CD14-positive monocyte (primary cell): ENCODE results near the gene REG1A. TPM values are rescaled to one million over a fixed set of nuclear protein-coding genes. Genes with fewer than 3 reads are reported as not detected.

ENCODE experiments used
- DNase-seq, 3 donors: peaks; one replicate each; pipeline ENCODE4 v3.0.0-alpha.2; 2011 to 2022
- H2AFZ ChIP-seq: 2 replicates; pipeline ENCODE4 v1.6.0; 2012; ENCODE audit warnings: mild to moderate bottlenecking, low read depth, low read length, inconsistent platforms; ENCODE audit not compliant: insufficient read depth, poor library complexity, severe bottlenecking
- H3K27ac ChIP-seq, 2 donors: 1 replicate in 1 of 2; 2 replicates in 1 of 2; pipeline ENCODE4 v1.5.1; 2012 to 2013; ENCODE audit warnings: low read length in 2 of 2, control low read depth in 1 of 2, inconsistent platforms in 1 of 2, low read depth in 1 of 2, mild to moderate bottlenecking in 1 of 2
- H3K27me3 ChIP-seq, 2 donors: one replicate each; pipeline versions ENCODE4 v1.6.0 to v1.6.1; 2011 to 2013; ENCODE audit warnings: low read length in 2 of 2; ENCODE audit not compliant: control insufficient read depth in 2 of 2, insufficient read depth in 2 of 2
- H3K36me3 ChIP-seq, 2 donors: replicated peaks in 1 of 2; 1 replicate in 1 of 2; 2 replicates in 1 of 2; pipeline versions ENCODE4 v1.5.1 to v1.6.1; 2012 to 2013; ENCODE audit warnings: low read length in 2 of 2, control low read depth in 1 of 2, inconsistent platforms in 1 of 2, mild to moderate bottlenecking in 1 of 2; ENCODE audit not compliant: insufficient read depth in 2 of 2, control insufficient read depth in 1 of 2
- H3K4me1 ChIP-seq, 2 donors: 1 replicate in 1 of 2; 2 replicates in 1 of 2; pipeline versions ENCODE4 v1.5.1 to v1.6.1; 2012 to 2013; ENCODE audit warnings: low read length in 2 of 2, control low read depth in 1 of 2, inconsistent platforms in 1 of 2, mild to moderate bottlenecking in 1 of 2, moderate library complexity in 1 of 2; ENCODE audit not compliant: insufficient read depth in 2 of 2, control insufficient read depth in 1 of 2
- H3K4me2 ChIP-seq: replicated peaks from 2 replicates; pipeline ENCODE3; 2012; ENCODE audit warnings: low read length, moderate library complexity, mild to moderate bottlenecking; ENCODE audit not compliant: poor library complexity, severe bottlenecking; ENCODE audit errors: extremely low read depth
- H3K4me3 ChIP-seq, 3 experiments: fragments of 200-600 bp in 1 of 3; sonication (generic) in 1 of 3; replicated peaks in 1 of 3; 1 replicate in 2 of 3; 2 replicates in 1 of 3; pipeline ENCODE4 v1.5.1; 2011 to 2013; ENCODE audit warnings: low read length in 3 of 3, mild to moderate bottlenecking in 3 of 3, control low read depth in 2 of 3, low read depth in 2 of 3, inconsistent platforms in 1 of 3, moderate library complexity in 1 of 3
- H3K79me2 ChIP-seq: 2 replicates; pipeline ENCODE4 v1.6.0; 2012; ENCODE audit warnings: mild to moderate bottlenecking, control low read depth, inconsistent platforms, low read length, moderate library complexity; ENCODE audit not compliant: insufficient read depth
- H3K9ac ChIP-seq: 2 replicates; pipeline ENCODE4 v1.6.0; 2017; ENCODE audit warnings: low read length, mild to moderate bottlenecking; ENCODE audit not compliant: insufficient read depth, poor library complexity, severe bottlenecking
- H3K9me3 ChIP-seq, 2 donors: replicated peaks in 1 of 2; 1 replicate in 1 of 2; 2 replicates in 1 of 2; pipeline versions ENCODE4 v1.5.1 to v1.6.1; 2012 to 2013; ENCODE audit warnings: low read length in 2 of 2, control low read depth in 1 of 2; ENCODE audit not compliant: control insufficient read depth in 1 of 2, insufficient read depth in 1 of 2
- H4K20me1 ChIP-seq: 2 replicates; pipeline ENCODE4 v1.6.0; 2012; ENCODE audit warnings: mild to moderate bottlenecking, low read length, control low read depth, moderate library complexity; ENCODE audit not compliant: insufficient read depth
- H3K27ac Mint-ChIP-seq, 7 donors: one replicate each; pipeline ENCODE4 v1.8.0; 2020; ENCODE audit warnings: mild to moderate bottlenecking in 7 of 7, mixed read lengths in 7 of 7, moderate library complexity in 6 of 7, inconsistent platforms in 2 of 7
- H3K27me3 Mint-ChIP-seq, 3 donors: one replicate each; pipeline ENCODE4 v1.8.0; 2021 to 2022; ENCODE audit warnings: low read depth in 3 of 3, mild to moderate bottlenecking in 3 of 3, mixed read lengths in 3 of 3, moderate library complexity in 3 of 3, inconsistent platforms in 1 of 3
- H3K36me3 Mint-ChIP-seq, 2 donors: one replicate each; pipeline ENCODE4 v1.8.0; 2020; ENCODE audit warnings: mixed read lengths in 2 of 2, inconsistent platforms in 1 of 2, mild to moderate bottlenecking in 1 of 2
- H3K4me1 Mint-ChIP-seq: one replicate; pipeline ENCODE4 v1.8.0; 2020; ENCODE audit warnings: mild to moderate bottlenecking, mixed read lengths
- H3K4me3 Mint-ChIP-seq, 2 donors: one replicate each; pipeline ENCODE4 v1.8.0; 2020; ENCODE audit warnings: mild to moderate bottlenecking in 2 of 2, mixed read lengths in 2 of 2, moderate library complexity in 1 of 2
- H3K9me3 Mint-ChIP-seq, 7 donors: one replicate each; pipeline ENCODE4 v1.8.0; 2020 to 2022; ENCODE audit warnings: mixed read lengths in 7 of 7, mild to moderate bottlenecking in 6 of 7, moderate library complexity in 6 of 7, inconsistent platforms in 2 of 7
- WGBS: methylation state at CpG from one replicate; pipeline ENCODE4 v1.1.5; 2013; ENCODE audit warnings: missing lambda C conversion rate; ENCODE audit not compliant: insufficient coverage; 5-methylcytosine and 5-hydroxymethylcytosine counted together
- intact Hi-C, 2 donors: fragments of 100-400 bp; cut with micrococcal nuclease; formaldehyde crosslinking; loops; one replicate each; pipeline versions ENCODE4 v1.15.0 to v1.15.1; 2023
- polyA plus RNA-seq, 3 donors: library from polyadenylated mRNA; depleted of rRNA in 1 of 3; unstranded in 2 of 3; stranded (reverse) in 1 of 3; fragments of 300-500 nt in 2 of 3; fragments of >200 nt in 1 of 3; fragmentation: Illumina TruSeq in 2 of 3; gene quantifications; 1 replicate in 2 of 3; 2 replicates in 1 of 3; pipeline ENCODE4 v1.2.3, GENCODE V29; 2012 to 2021
- TF ChIP-seq, protein P1 (sequence below): fragments of 200-600 bp; IDR thresholded peaks from one replicate; pipeline ENCODE4 v1.8.0; 2022; ENCODE audit warnings: antibody characterized with exemption, mild to moderate bottlenecking

REG1A gene
- polyA plus RNA-seq, 3 donors, result not detected

GRCh38 chr2:79139423-79139822 is 19.1 kb downstream of the REG1A start:
- Histone ChIP-seq H3K4me3 (no peak overlapping the region), H3K79me2 (no peaks in the 10 kb centered on the region), H3K27me3 (no peaks in the 10 kb centered on the region), H3K36me3 (no peaks in the 10 kb centered on the region), H3K4me2 (no peak overlapping the region), H4K20me1 (no peaks in the 10 kb centered on the region), H3K9ac (no peak overlapping the region), H3K9me3 (peaks cover 0 to 3% of the 10 kb centered on the region in 2 donors), H2AFZ (no peak overlapping the region), H3K4me1 (no peaks in the 10 kb centered on the region), H3K27ac (no peak overlapping the region)
- intact Hi-C loops, result no loop called here
- no peak overlapping the region for H3K27ac Mint-ChIP-seq
- DNase-seq, result no peak
- H3K4me3 Mint-ChIP-seq, result no peak overlapping the region
- TF ChIP-seq, protein P1, sequence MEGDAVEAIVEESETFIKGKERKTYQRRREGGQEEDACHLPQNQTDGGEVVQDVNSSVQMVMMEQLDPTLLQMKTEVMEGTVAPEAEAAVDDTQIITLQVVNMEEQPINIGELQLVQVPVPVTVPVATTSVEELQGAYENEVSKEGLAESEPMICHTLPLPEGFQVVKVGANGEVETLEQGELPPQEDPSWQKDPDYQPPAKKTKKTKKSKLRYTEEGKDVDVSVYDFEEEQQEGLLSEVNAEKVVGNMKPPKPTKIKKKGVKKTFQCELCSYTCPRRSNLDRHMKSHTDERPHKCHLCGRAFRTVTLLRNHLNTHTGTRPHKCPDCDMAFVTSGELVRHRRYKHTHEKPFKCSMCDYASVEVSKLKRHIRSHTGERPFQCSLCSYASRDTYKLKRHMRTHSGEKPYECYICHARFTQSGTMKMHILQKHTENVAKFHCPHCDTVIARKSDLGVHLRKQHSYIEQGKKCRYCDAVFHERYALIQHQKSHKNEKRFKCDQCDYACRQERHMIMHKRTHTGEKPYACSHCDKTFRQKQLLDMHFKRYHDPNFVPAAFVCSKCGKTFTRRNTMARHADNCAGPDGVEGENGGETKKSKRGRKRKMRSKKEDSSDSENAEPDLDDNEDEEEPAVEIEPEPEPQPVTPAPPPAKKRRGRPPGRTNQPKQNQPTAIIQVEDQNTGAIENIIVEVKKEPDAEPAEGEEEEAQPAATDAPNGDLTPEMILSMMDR, result no peak
- no peaks in the 10 kb centered on the region for H3K36me3 Mint-ChIP-seq
- peaks cover 0 to 2% (median 0%) of the 10 kb centered on the region in 3 donors for H3K27me3 Mint-ChIP-seq
- no peaks in the 10 kb centered on the region for H3K4me1 Mint-ChIP-seq
- peaks cover 0 to 11% (median 4%) of the 10 kb centered on the region in 7 donors for H3K9me3 Mint-ChIP-seq

DNA sequence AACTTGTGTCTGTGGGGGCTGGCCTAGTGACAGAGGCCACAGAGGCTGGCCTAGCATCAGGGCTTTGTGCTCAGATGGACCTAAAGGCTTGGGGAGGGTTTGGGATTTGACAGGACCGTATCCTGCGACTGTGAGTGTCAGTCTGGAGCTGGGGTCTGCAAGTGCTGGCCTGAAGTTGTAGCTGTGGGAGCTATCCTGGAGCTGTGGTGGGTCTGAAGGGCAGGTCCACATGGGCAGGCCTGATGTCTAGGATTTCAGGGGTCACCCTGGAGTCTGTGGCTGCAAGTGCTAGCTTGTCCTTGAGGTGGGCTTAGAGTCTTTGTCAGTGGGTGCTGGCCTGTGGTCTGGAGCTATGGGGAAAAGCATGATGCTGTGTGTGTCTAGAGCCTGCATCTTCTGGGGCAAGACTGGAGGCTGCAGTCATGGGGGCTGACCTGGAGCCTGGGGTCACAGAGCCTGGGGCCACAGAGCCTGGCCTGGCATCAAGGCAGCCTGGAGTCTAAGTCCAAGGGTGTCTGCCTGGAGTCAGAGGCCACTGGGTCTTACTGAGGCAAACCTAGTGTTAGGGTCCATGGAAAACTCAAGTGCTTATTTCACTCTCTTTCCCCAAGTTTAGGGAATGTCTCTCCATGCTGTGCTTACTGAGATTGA is 35.7 kb downstream of the REG1A start:
- no peaks in the 10 kb centered on the region for H3K4me1 ChIP-seq
- H4K20me1 ChIP-seq, result no peaks in the 10 kb centered on the region
- intact Hi-C loops, result no loop called here
- no peak overlapping the region for H3K4me2 ChIP-seq
- DNase-seq, result no peak
- H3K27ac ChIP-seq, result no peak overlapping the region
- Mint-ChIP-seq H3K4me1 (no peaks in the 10 kb centered on the region), H3K9me3 (peaks cover 5 to 19% (median 10%) of the 10 kb centered on the region in 7 donors), H3K27ac (no peak overlapping the region), H3K36me3 (no peaks in the 10 kb centered on the region), H3K27me3 (no peaks in the 10 kb centered on the region), H3K4me3 (no peak overlapping the region)
- no peaks in the 10 kb centered on the region for H3K79me2 ChIP-seq
- no peaks in the 10 kb centered on the region for H3K27me3 ChIP-seq
- H3K36me3 ChIP-seq, result no peaks in the 10 kb centered on the region
- 86% methylated on average over 2 of the region's 2 CpGs for WGBS
- no peak overlapping the region for H2AFZ ChIP-seq
- H3K9ac ChIP-seq, result no peak overlapping the region
- H3K9me3 ChIP-seq, result peaks cover 5 to 21% of the 10 kb centered on the region in 2 donors
- TF ChIP-seq, protein P1, result no peak
- H3K4me3 ChIP-seq, result no peak overlapping the region
